GM10266 (cell line): ENCODE results near the gene PSMB7.

Experiments used
- DNase-seq: peaks from one replicate; pipeline ENCODE4 v3.0.0; 2012; ENCODE audit errors: extremely low spot score
- TF ChIP-seq, protein P1 (sequence below): IDR thresholded peaks from 2 replicates; pipeline ENCODE4 v1.5.1; 2012; ENCODE audit warnings: mild to moderate bottlenecking, low read depth; ENCODE audit not compliant: control insufficient read depth, insufficient read depth; ENCODE audit errors: missing control alignments

PSMB7 gene

DNA sequence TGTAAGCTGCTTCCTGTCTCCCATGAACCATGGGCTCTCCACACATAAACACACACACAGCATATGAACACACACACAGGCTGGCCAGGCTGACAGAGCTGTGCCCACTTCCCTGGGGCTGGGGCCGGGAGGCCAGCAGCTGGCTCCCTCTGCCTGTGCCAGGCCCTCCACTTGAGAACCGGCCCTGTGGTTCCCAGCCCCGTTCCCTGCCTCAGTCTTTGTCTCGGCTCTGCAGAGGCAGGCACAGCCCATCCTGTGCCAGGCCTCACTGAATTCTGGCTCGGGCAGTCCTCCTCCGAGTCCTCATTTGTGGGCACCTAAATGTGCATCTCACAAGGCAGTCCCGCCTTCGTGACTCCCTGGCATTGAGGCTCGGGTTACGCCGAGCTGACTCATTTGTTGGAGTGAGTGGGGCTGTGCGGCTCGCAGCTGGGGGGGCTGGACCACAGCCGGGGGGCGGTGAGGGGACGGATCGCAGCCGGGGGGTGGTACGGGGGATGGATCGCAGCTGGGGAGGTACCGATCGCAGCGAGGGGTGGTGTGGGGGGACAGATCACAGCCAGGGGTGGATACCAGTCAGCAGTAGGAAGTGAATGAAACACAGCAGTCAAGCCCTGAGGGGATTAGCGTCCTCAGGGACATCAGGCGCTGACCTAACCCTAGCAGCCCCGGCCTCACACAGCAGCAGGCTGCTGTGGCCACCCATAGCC, 72.3 kb downstream of the PSMB7 start:
- no peak for DNase-seq

DNA sequence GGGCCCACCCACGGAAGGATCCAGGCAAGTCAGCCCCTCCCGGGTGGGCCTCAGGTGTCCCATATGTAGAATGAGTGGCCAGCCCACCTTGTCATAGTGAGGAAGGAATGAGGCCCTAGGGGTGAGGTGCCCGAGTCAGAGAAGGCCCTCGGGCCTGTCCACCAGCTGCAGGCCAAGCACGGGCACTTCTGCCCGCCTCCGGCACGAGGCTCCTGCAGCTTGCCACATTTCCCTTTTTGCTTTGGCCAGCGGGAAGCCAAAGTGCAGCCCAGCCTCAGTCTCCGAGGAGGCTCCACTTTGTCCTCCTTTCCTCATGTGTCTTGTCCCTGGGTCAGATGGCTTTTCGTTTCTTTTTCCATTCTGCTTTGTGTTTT, 72.9 kb downstream of the PSMB7 start:
- no peak for DNase-seq
- TF ChIP-seq, protein P1, sequence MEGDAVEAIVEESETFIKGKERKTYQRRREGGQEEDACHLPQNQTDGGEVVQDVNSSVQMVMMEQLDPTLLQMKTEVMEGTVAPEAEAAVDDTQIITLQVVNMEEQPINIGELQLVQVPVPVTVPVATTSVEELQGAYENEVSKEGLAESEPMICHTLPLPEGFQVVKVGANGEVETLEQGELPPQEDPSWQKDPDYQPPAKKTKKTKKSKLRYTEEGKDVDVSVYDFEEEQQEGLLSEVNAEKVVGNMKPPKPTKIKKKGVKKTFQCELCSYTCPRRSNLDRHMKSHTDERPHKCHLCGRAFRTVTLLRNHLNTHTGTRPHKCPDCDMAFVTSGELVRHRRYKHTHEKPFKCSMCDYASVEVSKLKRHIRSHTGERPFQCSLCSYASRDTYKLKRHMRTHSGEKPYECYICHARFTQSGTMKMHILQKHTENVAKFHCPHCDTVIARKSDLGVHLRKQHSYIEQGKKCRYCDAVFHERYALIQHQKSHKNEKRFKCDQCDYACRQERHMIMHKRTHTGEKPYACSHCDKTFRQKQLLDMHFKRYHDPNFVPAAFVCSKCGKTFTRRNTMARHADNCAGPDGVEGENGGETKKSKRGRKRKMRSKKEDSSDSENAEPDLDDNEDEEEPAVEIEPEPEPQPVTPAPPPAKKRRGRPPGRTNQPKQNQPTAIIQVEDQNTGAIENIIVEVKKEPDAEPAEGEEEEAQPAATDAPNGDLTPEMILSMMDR = no peak

More for the DNA sequence above, 72.3 kb downstream of the PSMB7 start:
- TF ChIP-seq, protein P1 = no peak

DNA sequence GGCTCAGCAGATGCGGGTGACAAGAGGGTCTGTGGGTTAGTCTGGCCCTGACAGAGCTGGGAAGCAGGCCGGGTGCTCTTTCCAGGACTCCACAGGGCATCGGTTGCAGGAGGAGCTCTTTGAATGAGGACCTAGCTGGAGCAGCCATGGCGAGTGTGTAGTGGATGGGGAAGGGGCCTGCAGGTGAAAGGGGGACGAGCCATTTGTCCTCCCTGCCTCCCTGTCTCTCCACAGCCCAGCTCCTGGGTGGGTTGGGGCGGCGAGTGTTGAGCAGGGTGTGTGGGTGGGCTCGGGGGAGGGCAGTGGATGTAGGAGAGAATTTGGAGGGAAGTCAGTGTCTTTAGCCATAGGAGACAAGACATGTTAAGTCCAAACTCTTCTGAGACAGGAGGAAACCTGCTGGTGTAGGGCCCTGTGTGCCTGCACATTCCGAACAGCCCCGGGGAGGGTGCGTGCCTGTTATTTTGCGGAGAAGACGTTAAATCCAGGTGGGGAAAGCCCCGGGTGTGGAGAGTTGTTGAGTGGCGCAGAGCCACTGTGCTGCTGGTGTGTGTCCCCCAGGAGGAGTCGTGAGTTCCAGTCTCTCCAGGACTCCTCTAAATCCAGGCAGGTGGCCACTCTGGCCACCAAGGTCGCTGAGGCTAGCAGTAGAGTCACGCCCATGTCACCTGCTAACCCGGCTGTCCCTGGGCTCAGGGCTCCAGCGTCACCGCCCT, 73.6 kb downstream of the PSMB7 start:
- TF ChIP-seq, protein P1 = no peak
- DNase-seq = no peak

DNA sequence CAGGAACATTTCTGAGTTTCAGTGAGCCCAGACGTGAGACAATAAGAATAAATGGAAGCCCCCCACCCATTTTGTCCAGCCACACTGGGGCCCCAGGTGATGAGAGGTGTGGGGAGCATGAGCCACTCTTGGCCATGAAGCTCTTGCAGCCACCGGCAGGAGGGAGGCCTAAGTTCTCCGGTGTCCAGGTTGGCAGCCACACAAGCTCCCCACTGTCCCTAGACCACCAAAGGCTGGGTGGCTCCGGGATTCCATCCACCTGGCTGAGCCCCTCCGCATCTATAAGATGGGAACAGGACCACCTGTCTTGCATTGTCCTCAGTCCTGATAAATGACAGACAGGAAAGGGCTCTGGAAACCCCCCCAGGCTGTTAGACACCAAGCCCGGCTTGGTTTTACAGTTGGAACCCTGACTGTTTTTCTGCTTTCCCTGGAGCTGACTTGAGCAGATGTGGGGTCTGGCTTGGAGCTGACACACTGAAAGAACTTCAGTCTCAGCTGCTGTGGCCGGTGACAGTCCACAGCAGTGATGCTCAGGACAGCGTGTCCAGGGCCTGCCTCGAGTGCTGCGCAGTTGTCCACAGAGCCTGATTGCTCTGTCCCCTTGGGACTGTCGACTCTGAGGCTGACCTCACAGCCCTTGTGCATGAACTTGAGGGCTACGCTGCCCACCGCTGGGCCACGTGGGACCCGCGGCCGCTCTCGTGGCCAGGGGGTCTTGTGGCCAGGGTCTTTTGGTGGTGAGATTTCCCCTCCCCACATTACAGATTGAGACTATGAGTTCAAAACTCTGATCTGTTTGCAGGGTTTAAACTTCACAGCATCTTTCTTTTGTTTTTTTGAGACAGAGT, 74.8 kb downstream of the PSMB7 start:
- TF ChIP-seq, protein P1 = no peak
- DNase-seq = no peak

DNA sequence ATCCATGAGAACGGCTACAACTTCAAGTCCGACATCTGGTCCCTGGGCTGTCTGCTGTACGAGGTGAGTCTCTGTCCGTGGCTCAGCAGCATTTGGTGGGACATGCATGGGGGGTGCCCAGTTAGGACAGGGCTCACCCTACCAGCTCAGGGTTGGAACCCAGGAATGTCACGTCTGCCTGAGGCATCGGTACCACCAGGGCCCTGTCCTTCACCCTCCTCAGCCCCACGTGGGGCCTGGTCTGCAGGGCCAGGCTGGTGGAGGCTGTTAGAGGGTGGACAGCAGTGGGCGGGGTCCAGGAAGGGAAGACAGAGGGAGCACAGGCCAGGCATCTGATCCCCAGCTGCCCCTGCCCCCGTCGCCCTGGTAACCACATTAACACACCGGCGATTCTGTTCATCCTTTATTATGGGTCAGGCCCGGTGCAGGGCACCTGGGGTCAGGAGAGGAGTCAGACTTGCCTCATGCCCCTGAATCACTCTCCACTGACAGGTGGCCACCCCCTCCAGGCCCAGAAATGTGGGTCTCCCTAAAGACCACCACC, 75.6 kb downstream of the PSMB7 start:
- TF ChIP-seq, protein P1 = no peak

DNA sequence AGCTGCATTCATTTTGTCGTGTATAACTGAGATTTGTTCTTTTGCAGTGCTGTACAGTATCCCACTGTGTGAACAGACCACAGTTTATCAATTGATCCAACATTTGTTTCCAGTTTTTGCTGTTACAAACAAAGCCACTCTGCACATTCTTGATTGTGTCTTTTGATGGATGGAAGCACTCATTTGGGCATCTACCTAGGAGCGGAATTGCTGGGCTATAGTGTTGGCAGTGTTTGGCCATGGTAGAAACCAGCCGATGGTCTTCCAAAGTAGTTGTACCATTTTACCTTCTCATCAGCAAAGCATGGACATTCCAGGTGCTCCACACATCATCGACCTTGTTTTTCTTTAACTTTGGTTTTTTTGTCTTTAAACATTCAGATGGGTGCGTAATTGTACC, 77.7 kb downstream of the PSMB7 start:
- TF ChIP-seq, protein P1 = no peak
- no peak for DNase-seq

More for the DNA sequence above, 75.6 kb downstream of the PSMB7 start:
- DNase-seq = no peak

DNA sequence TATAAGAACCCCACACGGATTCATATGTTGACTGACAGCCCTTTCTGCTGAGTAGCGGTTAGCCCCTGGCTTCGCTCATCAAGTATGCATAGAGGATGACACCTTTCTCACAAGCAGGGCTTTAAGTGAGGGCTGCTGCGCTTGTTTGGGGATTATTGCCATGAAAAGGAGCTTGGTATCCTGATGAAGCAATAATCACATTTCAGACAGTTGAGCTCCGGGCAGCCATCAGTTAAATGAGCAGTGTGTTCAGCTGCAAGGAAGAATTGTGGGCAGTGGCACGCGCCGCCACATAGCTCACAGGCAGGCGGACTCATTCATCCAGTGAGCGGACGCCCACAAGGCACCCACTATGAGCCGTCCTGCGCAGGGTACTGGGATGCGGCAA, 79.9 kb downstream of the PSMB7 start:
- no peak for DNase-seq
- TF ChIP-seq, protein P1 = no peak
